Transverse colon (tissue), 4 donors: ENCODE results near the gene GJC1. TPM values are rescaled to one million over a fixed set of nuclear protein-coding genes. Genes with fewer than 3 reads are reported as not detected.

ENCODE experiments used
- DNase-seq: peaks from one replicate; pipeline ENCODE4 v3.0.0-alpha.2; 2019
- H3K27ac ChIP-seq, 4 donors: fragments of 200-600 bp; sonication (generic); 2 replicates each; pipeline ENCODE4 v1.5.1; 2016 to 2018; ENCODE audit warnings: inconsistent platforms in 4 of 4
- H3K27me3 ChIP-seq: fragments of 200-600 bp; sonication (generic); 2 replicates; pipeline ENCODE4 v1.5.1; 2017; ENCODE audit warnings: inconsistent platforms
- H3K36me3 ChIP-seq, 4 donors: fragments of 200-600 bp; sonication (generic); 2 replicates each; pipeline ENCODE4 v1.5.1; 2017 to 2019; ENCODE audit warnings: inconsistent platforms in 4 of 4
- H3K4me1 ChIP-seq, 4 donors: fragments of 200-600 bp; sonication (generic); 2 replicates each; pipeline ENCODE4 v1.5.1; 2017 to 2020; ENCODE audit warnings: inconsistent platforms in 4 of 4
- H3K4me3 ChIP-seq, 4 donors: fragments of 200-600 bp; sonication (generic); 1 replicate in 1 of 4; 2 replicates in 3 of 4; pipeline versions ENCODE4 v1.5.1 to v1.6.1; 2017 to 2019; ENCODE audit warnings: inconsistent platforms in 4 of 4
- H3K9me3 ChIP-seq, 2 donors: fragments of 200-600 bp; sonication (generic); 2 replicates each; pipeline ENCODE4 v1.5.1; 2017 to 2019; ENCODE audit warnings: inconsistent platforms in 2 of 2
- EP300 ChIP-seq: sonication (generic); formaldehyde crosslinking; IDR thresholded peaks from one replicate; pipeline ENCODE4 v1.6.1; 2017; ENCODE audit warnings: antibody characterized with exemption, low read depth
- POLR2A ChIP-seq: fragments of 450-650 bp; IDR thresholded peaks from one replicate; pipeline ENCODE4 v1.6.1; 2016; ENCODE audit warnings: antibody characterized with exemption, mild to moderate bottlenecking, moderate library complexity
- POLR2AphosphoS5 ChIP-seq, 3 donors: sonication (generic); formaldehyde crosslinking; IDR thresholded peaks; one replicate each; pipeline ENCODE4 v1.6.1; 2016; ENCODE audit warnings: antibody characterized with exemption in 3 of 3
- WGBS, 2 donors: methylation state at CpG; one replicate each; pipeline ENCODE4 v1.1.5; 2018; ENCODE audit warnings: low coverage in 1 of 2; 5-methylcytosine and 5-hydroxymethylcytosine counted together
- in situ Hi-C, 4 donors: fragments of 200-750 bp; cut with MboI; loops; one replicate each; pipeline versions ENCODE4 v1.15.0 to v1.15.1; 2017; ENCODE audit warnings: low sequenced_read_pairs in 3 of 4, low pct_ligation_motif_present in 1 of 4, low pct_unique_long_range_greater_than_20kb in 1 of 4
- intact Hi-C: fragments of 100-400 bp; cut with DNase I; formaldehyde crosslinking; loops from one replicate; pipeline ENCODE4 v1.15.1; 2023; ENCODE audit warnings: low total_unique reads
- total RNA-seq, 4 donors: library from RNA; depleted of rRNA; stranded (reverse); fragments of >200 nt; gene quantifications; one replicate each; pipeline ENCODE4 v1.1.0, GENCODE V29; 2016
- TF ChIP-seq, protein P1 (sequence below), 5 experiments: fragments of 200-600 bp in 3 of 5; fragments of 450-650 bp in 2 of 5; sonication (generic) in 3 of 5; IDR thresholded peaks; 1 replicate in 2 of 5; 2 replicates in 3 of 5; pipeline ENCODE4 v1.5.1; 2016 to 2017; ENCODE audit warnings: antibody characterized with exemption in 5 of 5, inconsistent platforms in 3 of 5, mild to moderate bottlenecking in 2 of 5, moderate library complexity in 1 of 5

The GJC1 gene
- total RNA-seq, 4 donors from 2014 or later: 12.0 to 18.7 (median 14.7) TPM

DNA sequence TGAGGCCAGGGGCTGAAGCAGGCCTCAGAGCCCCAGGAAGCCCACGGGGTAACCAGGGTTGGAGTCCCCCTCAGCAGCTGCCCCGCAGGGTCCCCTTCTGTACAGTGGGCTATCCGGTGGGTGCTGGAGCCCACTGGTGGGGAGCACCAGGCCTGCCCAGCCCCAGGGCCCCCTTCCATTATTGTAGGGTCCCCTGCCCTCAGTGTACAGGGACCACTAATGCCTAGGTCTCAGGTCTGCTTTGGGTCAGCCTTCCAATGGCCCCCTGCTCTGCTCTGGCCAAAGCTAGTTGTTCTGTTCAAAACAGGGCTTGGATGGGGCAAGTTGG is 70.2 kb downstream of the GJC1 start:
- Histone ChIP-seq H3K27ac (no peak overlapping the region), H3K27me3 (peaks cover 54% of the 10 kb centered on the region), H3K4me1 (peaks cover 5 to 13% (median 13%) of the 10 kb centered on the region in 4 donors), H3K4me3 (no peak overlapping the region), H3K9me3 (no peaks in the 10 kb centered on the region), H3K36me3 (no peaks in the 10 kb centered on the region)
- intact Hi-C loops: no loop called here
- TF ChIP-seq EP300 (no peak), POLR2A (no peak), POLR2AphosphoS5 (IDR thresholded peaks at IDR 0.05) (no peak)
- TF ChIP-seq, protein P1, sequence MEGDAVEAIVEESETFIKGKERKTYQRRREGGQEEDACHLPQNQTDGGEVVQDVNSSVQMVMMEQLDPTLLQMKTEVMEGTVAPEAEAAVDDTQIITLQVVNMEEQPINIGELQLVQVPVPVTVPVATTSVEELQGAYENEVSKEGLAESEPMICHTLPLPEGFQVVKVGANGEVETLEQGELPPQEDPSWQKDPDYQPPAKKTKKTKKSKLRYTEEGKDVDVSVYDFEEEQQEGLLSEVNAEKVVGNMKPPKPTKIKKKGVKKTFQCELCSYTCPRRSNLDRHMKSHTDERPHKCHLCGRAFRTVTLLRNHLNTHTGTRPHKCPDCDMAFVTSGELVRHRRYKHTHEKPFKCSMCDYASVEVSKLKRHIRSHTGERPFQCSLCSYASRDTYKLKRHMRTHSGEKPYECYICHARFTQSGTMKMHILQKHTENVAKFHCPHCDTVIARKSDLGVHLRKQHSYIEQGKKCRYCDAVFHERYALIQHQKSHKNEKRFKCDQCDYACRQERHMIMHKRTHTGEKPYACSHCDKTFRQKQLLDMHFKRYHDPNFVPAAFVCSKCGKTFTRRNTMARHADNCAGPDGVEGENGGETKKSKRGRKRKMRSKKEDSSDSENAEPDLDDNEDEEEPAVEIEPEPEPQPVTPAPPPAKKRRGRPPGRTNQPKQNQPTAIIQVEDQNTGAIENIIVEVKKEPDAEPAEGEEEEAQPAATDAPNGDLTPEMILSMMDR (IDR thresholded peaks at IDR 0.05): no peak
- in situ Hi-C loops: no loop called here
- DNase-seq: no peak
- WGBS, 2 donors: 71% methylated on average over 1 of the region's 3 CpGs; no CpG with 5 or more reads in 1 of the 2 donors

DNA sequence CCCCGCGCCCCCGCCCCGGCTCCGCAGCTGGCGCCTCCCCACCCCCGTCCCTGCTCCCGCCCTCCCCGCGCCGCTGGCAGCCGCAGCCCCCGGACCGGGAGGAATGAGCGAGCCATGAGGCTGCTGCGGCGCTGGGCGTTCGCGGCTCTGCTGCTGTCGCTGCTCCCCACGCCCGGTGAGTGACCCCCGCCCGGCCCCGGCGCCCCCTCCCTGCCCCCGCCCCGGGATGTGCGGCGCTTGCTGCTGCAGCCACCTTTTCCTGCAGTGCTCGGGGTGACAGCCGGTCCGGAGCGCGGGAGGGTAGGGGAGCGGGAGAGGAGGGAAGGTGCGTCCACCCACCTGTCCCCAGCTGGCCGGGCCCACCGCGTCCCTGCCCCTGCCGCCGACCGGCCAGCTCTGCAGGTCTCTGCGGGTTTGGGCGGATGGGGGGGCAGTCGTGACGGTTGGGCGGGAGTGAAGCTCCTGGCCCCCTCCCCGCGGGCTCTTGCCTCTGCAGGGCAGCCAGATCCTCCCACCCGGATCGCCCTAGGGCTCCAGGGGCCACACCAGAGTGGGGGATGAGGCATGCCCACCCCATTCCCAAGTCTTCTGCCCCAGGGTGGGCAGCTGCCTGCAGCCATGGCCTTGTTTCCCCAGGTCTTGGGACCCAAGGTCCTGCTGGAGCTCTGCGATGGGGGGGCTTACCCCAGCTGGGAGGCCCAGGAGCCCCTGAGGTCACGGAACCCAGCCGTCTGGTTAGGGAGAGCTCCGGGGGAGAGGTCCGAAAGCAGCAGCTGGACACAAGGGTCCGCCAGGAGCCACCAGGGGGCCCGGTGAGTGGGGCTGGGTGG is 70.8 kb downstream of the GJC1 start:
- WGBS, 2 donors: 7% methylated on average over 12 of the region's 60 CpGs; no CpG with 5 or more reads in 1 of the 2 donors
- no peak for DNase-seq
- Histone ChIP-seq H3K4me3 (peak overlapping the region; percentile 23 to 48 (median 31)), H3K36me3 (no peaks in the 10 kb centered on the region), H3K27ac (no peak overlapping the region), H3K27me3 (peaks cover 54% of the 10 kb centered on the region), H3K4me1 (peaks cover 5 to 13% (median 13%) of the 10 kb centered on the region in 4 donors), H3K9me3 (no peaks in the 10 kb centered on the region)
- in situ Hi-C loops (no loop called here), intact Hi-C loops (no loop called here)
- TF ChIP-seq POLR2AphosphoS5 (IDR thresholded peaks at IDR 0.05) (no peak), EP300 (no peak), POLR2A (no peak)
- TF ChIP-seq, protein P1 (IDR thresholded peaks at IDR 0.05): no peak

DNA sequence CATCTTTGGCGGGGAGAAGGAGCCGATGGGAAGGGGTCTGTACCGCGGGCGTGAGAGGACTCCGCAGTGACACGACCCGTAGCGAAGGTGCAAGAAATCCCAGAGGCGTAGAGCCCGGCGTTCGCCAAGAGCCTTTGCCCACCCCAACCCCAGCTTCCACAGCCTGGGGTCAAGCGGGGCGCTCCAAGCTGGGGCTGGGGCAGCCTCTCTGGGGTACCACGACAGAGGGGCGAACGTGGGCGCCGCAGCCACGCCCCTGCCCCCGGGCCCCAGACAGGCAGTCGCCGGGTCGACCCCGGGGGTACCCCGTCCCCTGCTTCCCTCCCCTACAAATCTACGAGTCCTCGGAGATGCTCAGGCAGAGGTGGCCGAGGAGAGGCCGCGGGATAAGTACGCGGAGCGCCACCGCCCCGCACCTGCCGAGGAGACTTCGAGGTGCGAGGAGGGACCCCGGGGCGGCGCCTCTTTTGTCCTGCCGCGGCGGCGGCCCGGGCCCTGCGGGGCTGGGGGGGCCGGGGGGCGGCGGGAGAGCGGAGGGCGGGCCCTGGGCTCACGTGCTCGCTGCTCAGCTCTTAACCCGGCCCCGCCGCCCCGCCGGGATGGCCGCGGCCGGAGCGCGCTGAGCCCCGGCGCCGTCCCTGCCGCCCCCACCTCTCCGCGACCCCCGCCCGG is 71.5 kb downstream of the GJC1 start, which contains the start of gene ADAM11:
TSS of gene ADAM11 (plus strand) at position 575 of the 672 bp plus-strand sequence. CDS start 212 bp downstream, outside the sequence.
- TF ChIP-seq POLR2AphosphoS5 (IDR thresholded peaks at IDR 0.05): no peak
- no peak for TF ChIP-seq POLR2A
- TF ChIP-seq EP300: no peak
- TF ChIP-seq, protein P1 (IDR thresholded peaks at IDR 0.05): no peak
- 30% methylated on average over 24 of the region's 74 CpGs; no CpG with 5 or more reads in 1 of the 2 donors for WGBS, 2 donors
- DNase-seq: no peak
- H3K27ac ChIP-seq: no peak within 1 kb of the TSS
- H3K27me3 ChIP-seq: peaks cover 54% of the 10 kb centered on the region
- H3K9me3 ChIP-seq: no peaks in the 10 kb centered on the region
- peak within 1 kb of the TSS; percentile 23 to 48 (median 31) for H3K4me3 ChIP-seq
- intact Hi-C loops: no loop called here
- no peaks in the 10 kb centered on the region for H3K36me3 ChIP-seq
- in situ Hi-C loops: no loop called here
- peaks cover 5 to 13% (median 13%) of the 10 kb centered on the region in 4 donors for H3K4me1 ChIP-seq

DNA sequence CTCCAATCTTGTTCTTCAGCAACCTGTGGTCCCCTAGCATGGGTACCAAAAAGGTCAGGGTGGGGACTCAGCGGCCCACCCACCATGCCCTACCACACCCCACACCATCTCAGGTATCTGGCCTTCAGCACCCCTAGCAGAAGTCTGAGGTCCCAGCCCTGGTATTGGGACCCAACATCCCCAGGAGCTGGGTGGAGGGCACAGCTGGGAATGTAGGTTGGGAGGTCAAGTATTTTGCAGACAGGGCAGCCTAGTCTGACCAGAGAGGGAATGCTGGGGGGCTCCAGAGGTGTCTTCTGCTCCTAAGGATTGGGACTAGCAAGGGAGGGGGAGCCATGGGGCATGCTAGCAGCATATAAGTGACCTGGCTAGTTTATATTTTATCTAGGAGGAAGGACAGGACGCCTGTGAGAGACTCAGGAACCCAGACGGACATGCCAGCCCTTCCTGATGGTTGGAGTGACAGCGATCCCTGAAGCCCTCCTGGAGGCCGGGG is 72.1 kb downstream of the GJC1 start:
- 45% methylated on average over 4 of the region's 5 CpGs; no CpG with 5 or more reads in 1 of the 2 donors for WGBS, 2 donors
- Histone ChIP-seq H3K9me3 (no peaks in the 10 kb centered on the region), H3K36me3 (no peaks in the 10 kb centered on the region), H3K27ac (no peak overlapping the region), H3K4me1 (peaks cover 5 to 13% (median 13%) of the 10 kb centered on the region in 4 donors), H3K27me3 (peaks cover 54% of the 10 kb centered on the region), H3K4me3 (peak overlapping the region in 1 of 4 donors; percentile 48)
- TF ChIP-seq POLR2AphosphoS5 (IDR thresholded peaks at IDR 0.05): no peak
- no peak for TF ChIP-seq POLR2A
- TF ChIP-seq EP300: no peak
- TF ChIP-seq, protein P1 (IDR thresholded peaks at IDR 0.05): no peak
- intact Hi-C loops: no loop called here
- in situ Hi-C loops: no loop called here
- no peak for DNase-seq
